DOHH2 (cell line): ENCODE data around the gene TDP1.
A peak's percentile ranks its signal among the peaks of the same experiment; 100 is the strongest.

ENCODE experiments used
- H3F3A ChIP-seq: fragments of 200-600 bp; sonication (generic), shearing (Covaris generic); 2 replicates; pipeline ENCODE4 v1.6.0; 2016; ENCODE audit warnings: antibody characterized with exemption, mild to moderate bottlenecking; ENCODE audit not compliant: control insufficient read depth, insufficient read depth
- H3K27ac ChIP-seq: fragments of 200-600 bp; sonication (generic); 2 replicates; pipeline ENCODE4 v1.5.1; 2014; ENCODE audit warnings: low read depth, mild to moderate bottlenecking, low read length, moderate library complexity
- H3K27me3 ChIP-seq: fragments of 200-600 bp; sonication (generic); 2 replicates; pipeline ENCODE4 v1.6.1; 2014; ENCODE audit warnings: mild to moderate bottlenecking, low read length, mixed read lengths; ENCODE audit not compliant: control insufficient read depth
- H3K36me3 ChIP-seq: fragments of 200-600 bp; sonication (generic); 2 replicates; pipeline ENCODE4 v1.6.1; 2014; ENCODE audit warnings: mild to moderate bottlenecking, low read length, moderate library complexity, mixed read lengths; ENCODE audit not compliant: control insufficient read depth
- H3K4me1 ChIP-seq: fragments of 200-600 bp; sonication (generic); 2 replicates; pipeline ENCODE4 v1.6.1; 2014; ENCODE audit warnings: mild to moderate bottlenecking, low read length, mixed read lengths; ENCODE audit not compliant: control insufficient read depth
- H3K4me2 ChIP-seq: fragments of 200-600 bp; sonication (generic); 2 replicates; pipeline ENCODE4 v1.6.0; 2014; ENCODE audit warnings: mild to moderate bottlenecking, low read length, moderate library complexity
- H3K4me3 ChIP-seq: fragments of 200-600 bp; sonication (generic); 2 replicates; pipeline ENCODE4 v1.5.1; 2014; ENCODE audit warnings: mild to moderate bottlenecking, low read length, mixed read lengths
- H3K79me2 ChIP-seq: fragments of 200-600 bp; sonication (generic); 2 replicates; pipeline ENCODE4 v1.6.1; 2014; ENCODE audit warnings: mild to moderate bottlenecking, low read length, mixed read lengths; ENCODE audit not compliant: control insufficient read depth
- H3K9me2 ChIP-seq: fragments of 200-600 bp; sonication (generic); replicated peaks from 2 replicates; pipeline ENCODE4 v1.6.1; 2014; ENCODE audit warnings: mild to moderate bottlenecking, low read length, mixed read lengths; ENCODE audit not compliant: control insufficient read depth
- H3K9me3 ChIP-seq: fragments of 200-600 bp; sonication (generic); 2 replicates; pipeline ENCODE4 v1.6.1; 2014; ENCODE audit warnings: antibody characterized with exemption, low read length, mixed read lengths; ENCODE audit not compliant: control insufficient read depth, insufficient read depth
- H4K20me1 ChIP-seq: fragments of 200-600 bp; sonication (generic); 2 replicates; pipeline ENCODE4 v1.6.0; 2014; ENCODE audit warnings: low read depth, mild to moderate bottlenecking, antibody characterized with exemption, low read length, moderate library complexity; ENCODE audit not compliant: control insufficient read depth, insufficient read depth
- CTCF ChIP-seq: fragments of 200-600 bp; sonication (generic); IDR thresholded peaks from one replicate; pipeline ENCODE4 v1.5.1; 2014; ENCODE audit warnings: antibody characterized with exemption, mild to moderate bottlenecking, low read depth, low read length; ENCODE audit not compliant: poor library complexity, severe bottlenecking
- EZH2phosphoT487 ChIP-seq: fragments of 200-600 bp; sonication (generic); IDR thresholded peaks from 2 replicates; pipeline ENCODE4 v1.6.1; 2017; ENCODE audit warnings: borderline replicate concordance, mild to moderate bottlenecking, antibody characterized with exemption, low read length, moderate library complexity, mixed read lengths

The TDP1 gene

GRCh38 chr14:89952576-89952975 lies 3.2 kb upstream of the TDP1 start:
- Histone ChIP-seq H3K27me3 (no peaks in the 10 kb centered on the region), H4K20me1 (no peaks in the 10 kb centered on the region), H3K27ac (no peak overlapping the region), H3K9me2 (no peaks in the 10 kb centered on the region), H3K9me3 (peaks cover 5% of the 10 kb centered on the region), H3K36me3 (peaks cover 28% of the 10 kb centered on the region), H3K79me2 (peaks cover 24% of the 10 kb centered on the region), H3K4me1 (peaks cover 25% of the 10 kb centered on the region), H3F3A (peaks cover 6% of the 10 kb centered on the region; the same call in 1 of the 2 replicates), H3K4me3 (no peak overlapping the region), H3K4me2 (no peak overlapping the region)
- TF ChIP-seq EZH2phosphoT487 = no peak
- no peak for TF ChIP-seq CTCF

GRCh38 chr14:89953602-89954001 lies 2.1 kb upstream of the TDP1 start:
- Histone ChIP-seq H3F3A (peaks cover 6% of the 10 kb centered on the region; the same call in 1 of the 2 replicates), H3K9me2 (no peaks in the 10 kb centered on the region), H3K27ac (peak overlapping the region; percentile 74; the same call in 1 of the 2 replicates), H3K4me3 (peak overlapping the region; percentile 82), H3K4me1 (peaks cover 25% of the 10 kb centered on the region), H3K36me3 (peaks cover 34% of the 10 kb centered on the region), H3K9me3 (peaks cover 15% of the 10 kb centered on the region), H3K27me3 (no peaks in the 10 kb centered on the region), H3K4me2 (peak overlapping the region; percentile 98), H3K79me2 (peaks cover 35% of the 10 kb centered on the region), H4K20me1 (no peaks in the 10 kb centered on the region)
- no peak for TF ChIP-seq CTCF
- TF ChIP-seq EZH2phosphoT487 = no peak

DNA sequence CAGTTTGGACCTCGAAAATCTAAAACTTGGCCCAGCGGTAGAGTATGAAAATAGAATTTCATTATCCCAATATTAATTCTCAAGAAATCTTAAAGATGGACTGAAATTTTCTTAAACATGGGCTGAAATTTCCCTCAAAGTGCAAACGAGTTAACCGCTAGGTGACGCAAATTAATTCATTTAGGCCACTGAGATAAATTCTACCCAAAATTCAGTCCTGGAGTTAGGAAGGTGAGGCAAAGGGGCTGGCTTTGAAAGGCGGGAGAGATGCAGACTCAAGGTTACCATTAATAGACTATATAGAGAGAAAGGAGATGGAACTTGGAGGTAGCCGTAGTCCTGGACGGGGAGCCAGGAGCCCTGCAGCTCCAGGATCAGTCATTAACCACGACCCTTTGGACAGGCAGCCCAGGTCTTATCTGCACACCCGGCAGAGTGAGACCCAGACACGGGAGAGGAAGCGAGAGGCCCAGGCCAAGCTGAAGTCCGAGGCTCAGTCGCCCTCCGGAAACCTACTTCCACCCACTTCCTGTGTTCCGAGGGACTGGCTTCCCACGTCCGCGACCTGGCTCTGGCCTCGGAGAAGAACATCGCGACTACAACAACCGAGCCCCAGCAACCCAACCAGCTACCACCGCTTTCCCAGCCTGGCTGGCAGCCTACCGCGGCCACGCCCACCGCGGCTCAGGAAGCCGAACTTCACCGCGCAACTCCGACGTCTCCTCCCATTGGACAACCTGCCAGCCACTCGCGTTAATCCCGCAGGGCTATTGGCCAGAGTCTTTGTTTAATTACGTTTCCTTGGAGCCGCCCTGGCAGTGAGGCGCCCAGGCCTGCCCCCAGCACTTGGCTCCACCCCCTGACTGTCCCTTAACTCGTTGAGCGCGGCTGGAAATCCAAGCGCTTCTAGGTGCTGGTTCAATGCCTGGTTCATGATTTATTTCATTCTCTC lies 1.4 kb upstream of the TDP1 start, which contains the start of gene EFCAB11:
TSS of gene EFCAB11 (minus strand) at position 661 of the 952 bp plus-strand sequence. CDS start at position 591, 70 bp downstream.
- Histone ChIP-seq H3K4me1 (peaks cover 25% of the 10 kb centered on the region), H3K27ac (peak within 1 kb of the TSS; percentile 74), H3K27me3 (no peaks in the 10 kb centered on the region), H3K4me2 (peak within 1 kb of the TSS; percentile 98), H3K79me2 (peaks cover 42% of the 10 kb centered on the region), H3F3A (peaks cover 6% of the 10 kb centered on the region; the same call in 1 of the 2 replicates), H3K9me2 (no peaks in the 10 kb centered on the region), H3K36me3 (peaks cover 38% of the 10 kb centered on the region), H3K4me3 (peak within 1 kb of the TSS; percentile 82), H4K20me1 (no peaks in the 10 kb centered on the region), H3K9me3 (peaks cover 15% of the 10 kb centered on the region)
- TF ChIP-seq EZH2phosphoT487 (no peak), CTCF (peak; percentile 54)
